HG02943 (cell line): ENCODE data around the gene WDR1.

Experiments used
- ATAC-seq: cut with Tn5 transposase; IDR thresholded peaks from one replicate; pipeline ENCODE4 v1.9.1; 2021; ENCODE audit warnings: mild to moderate bottlenecking, low read depth, moderate library complexity; ENCODE audit not compliant: unreplicated experiment

The WDR1 gene

DNA sequence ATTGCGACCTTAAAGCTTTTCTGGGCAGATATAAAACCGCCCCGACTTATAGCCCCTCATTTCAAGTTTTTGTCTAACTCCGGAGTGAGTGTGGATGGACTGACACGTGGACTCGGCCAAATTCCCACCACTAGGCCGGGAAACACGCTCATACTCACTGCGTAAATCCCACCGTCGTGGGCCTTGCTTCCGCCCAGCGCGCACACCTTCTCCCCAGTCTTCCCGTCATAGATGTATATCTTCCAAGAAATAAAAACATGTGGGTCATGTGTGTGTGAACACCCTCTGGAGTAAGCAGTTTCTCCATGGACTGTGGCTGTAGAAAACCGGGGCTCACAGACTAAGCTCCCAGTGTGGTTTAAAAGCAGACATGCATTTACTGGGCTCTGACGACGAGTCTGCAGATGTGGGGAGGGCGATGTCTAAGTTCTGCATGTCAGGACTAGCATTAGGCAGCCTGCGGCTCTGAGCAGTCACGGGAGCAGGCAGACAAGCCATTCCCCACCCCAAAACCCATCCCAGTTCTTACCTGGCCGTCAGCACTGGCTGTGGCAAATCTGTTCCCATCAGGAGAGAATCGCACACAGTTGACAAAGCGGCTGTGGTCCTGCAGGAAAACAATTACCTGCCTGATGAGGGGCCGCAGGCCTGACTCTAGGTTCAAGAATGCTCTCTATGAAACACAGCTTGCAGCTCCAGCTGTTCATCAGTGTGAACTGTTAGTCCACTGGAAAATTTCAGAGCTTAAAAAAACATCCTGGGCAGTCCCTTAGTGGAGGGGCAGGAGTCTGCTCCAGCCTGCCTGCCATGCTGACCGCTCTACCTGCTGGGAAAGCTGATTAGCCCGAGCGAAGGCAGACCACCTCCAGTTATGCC, 28.2 kb downstream of the WDR1 start:
- ATAC-seq: no peak

GRCh38 chr4:10087152-10087791, 29.3 kb downstream of the WDR1 start:
- no peak for ATAC-seq

GRCh38 chr4:10086506-10087120, 30.0 kb downstream of the WDR1 start:
- ATAC-seq: no peak

GRCh38 chr4:10085828-10086505, 30.6 kb downstream of the WDR1 start:
- no peak for ATAC-seq

- ATAC-seq: no peak
Measured at GRCh38 chr4:10085386-10085785, 31.2 kb downstream of the WDR1 start.

DNA sequence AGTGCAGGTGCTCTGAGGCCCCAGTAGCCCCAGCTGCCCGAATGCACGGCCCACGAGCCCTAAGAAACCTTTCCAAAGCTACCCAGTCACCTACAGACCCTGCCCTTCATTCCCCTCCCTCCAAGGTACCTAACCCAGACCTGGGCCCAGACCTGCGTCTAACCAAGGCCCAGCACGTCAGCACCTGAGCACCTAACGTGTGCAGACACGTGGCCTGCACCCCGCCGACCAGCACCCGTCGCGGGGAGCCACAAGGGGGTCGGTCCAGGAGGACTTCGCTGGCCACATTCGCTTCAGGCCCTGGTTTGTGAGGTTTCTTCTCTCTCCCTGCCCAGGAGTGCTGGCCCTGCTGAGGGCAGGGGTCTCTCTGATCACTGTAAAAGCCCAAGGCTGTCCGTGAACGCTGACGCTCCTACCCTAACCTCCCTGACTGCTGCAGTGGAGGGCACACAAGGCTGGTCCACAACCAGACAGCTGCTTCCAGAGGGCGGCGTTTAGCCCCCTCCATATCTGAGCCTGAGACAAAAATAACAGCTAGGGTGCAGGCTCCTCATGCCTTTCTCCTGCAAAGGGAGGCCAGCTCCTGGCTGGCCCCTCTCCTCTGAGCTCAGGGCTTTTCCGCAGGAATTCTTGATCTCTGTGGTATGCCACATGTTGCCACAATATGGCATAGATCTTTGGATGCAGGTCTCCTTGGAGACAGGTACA, 31.8 kb downstream of the WDR1 start:
- ATAC-seq: no peak

DNA sequence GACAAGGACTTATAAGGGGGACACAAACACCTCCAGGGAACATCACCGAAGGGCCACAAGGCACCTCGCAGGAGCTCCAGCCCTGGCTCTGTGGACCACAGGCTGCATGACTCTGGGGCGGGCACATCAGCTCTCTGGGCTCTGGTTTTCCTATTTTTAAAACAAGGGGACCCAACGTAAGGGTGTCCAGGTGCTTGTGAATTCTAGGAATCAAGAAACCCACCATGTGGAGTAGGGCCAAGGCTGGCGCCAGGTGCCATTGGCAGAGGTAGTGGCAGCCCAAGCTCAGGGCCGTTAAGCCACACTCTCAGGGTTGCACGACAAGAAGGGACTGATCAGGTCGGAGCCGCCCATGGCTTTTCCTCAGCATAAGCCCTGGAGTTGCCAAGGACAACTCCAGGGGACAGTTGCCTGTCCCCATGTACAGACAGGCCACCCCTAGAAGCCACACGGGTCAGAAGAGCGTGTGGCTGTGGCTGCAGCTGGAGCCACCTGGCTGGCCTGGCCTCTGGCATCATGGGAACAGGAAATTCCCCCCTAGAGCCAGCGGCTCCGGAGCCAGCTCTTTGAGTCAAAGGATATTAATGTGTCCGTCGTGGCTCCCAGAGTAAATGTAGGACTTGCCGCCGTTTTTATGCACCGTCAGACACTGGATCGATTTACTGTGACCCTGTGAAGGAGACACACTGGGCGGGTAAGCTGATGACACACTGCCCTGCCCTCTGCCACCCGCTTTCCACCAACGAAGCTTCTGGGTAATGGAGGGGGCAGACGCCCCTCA, 32.5 kb downstream of the WDR1 start:
- no peak for ATAC-seq

GRCh38 chr4:10083331-10083771, 33.2 kb downstream of the WDR1 start:
- ATAC-seq: no peak

GRCh38 chr4:10082459-10083272, 33.9 kb downstream of the WDR1 start:
- ATAC-seq: no peak

DNA sequence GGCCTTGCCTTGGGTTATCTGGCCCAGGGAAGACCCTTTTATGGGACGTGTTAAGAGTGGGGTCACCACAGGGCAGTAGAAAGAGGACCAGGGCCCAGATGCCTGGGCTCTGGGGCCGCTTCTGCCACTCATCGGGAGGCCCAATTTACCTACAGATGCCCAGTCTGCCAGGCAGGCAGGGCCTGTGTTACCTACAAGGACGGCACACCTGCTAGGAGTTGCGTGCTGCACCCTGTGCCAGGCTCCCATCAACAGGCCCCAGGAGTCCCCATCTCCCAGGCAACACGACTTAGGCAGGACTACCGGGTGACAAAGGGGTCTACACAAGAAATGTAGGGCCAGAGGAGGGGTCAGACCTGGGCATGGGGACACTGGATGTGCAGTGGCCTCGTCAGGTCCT, 34.6 kb downstream of the WDR1 start:
- ATAC-seq: no peak

DNA sequence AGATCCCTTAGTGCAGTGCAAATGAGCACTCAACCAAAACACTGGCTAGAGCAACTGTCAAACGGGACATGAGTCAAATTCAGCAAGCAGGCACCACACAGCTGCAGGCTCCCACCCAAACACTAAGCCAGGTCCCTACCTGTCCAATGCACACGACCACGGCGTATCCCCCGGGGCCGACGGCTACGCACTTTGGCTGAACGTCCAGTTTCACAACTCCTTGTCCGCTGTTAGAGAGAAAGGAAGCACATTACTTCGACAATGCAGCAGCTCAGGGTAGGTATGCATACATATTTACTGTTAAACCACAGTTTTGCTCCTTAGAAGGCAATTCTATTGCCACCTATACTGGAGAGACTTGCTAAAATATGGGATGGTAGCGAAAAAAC, 35.4 kb downstream of the WDR1 start:
- no peak for ATAC-seq

GRCh38 chr4:10080589-10081217, 35.9 kb downstream of the WDR1 start:
- ATAC-seq: no peak

- no peak for ATAC-seq
Measured at GRCh38 chr4:10079912-10080588, 36.5 kb downstream of the WDR1 start.

- ATAC-seq: no peak
Measured at GRCh38 chr4:10079256-10079655, 37.3 kb downstream of the WDR1 start.

DNA sequence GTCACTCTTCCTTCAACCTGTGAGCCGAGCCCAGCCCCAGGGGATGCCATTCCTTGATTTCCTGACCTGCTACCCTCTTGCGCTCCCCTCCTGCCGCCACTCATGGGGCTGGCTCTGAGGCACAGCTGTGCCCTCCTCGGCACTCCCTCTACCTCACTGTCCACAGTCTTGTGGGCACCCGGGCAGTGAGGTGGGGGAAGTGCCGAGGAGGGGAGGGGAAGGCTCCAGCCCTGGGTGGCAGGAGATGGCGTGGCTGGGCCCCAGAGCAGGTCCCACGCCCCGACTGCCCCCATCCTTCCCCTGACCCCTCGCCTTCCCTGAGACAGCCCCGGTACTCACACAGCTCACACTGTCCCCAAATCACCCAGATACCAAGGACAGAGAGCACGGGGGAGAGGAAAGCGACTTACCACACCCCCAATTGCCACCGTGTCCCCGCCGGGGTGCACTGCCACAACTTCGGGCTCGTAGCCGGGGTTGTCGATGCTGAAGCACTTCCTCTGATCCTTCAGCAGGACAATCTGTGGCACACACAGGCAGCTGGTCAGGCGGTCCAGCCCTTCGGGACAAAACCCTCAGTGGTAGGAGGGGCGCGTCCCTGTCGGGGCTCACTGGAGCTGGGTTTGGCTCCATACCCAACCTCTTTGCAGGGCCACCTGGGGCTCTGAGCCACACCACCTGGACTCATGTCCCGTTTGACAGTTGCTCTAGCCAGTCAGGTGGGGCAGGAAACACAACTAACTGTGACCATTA, 37.9 kb downstream of the WDR1 start:
- ATAC-seq: no peak

DNA sequence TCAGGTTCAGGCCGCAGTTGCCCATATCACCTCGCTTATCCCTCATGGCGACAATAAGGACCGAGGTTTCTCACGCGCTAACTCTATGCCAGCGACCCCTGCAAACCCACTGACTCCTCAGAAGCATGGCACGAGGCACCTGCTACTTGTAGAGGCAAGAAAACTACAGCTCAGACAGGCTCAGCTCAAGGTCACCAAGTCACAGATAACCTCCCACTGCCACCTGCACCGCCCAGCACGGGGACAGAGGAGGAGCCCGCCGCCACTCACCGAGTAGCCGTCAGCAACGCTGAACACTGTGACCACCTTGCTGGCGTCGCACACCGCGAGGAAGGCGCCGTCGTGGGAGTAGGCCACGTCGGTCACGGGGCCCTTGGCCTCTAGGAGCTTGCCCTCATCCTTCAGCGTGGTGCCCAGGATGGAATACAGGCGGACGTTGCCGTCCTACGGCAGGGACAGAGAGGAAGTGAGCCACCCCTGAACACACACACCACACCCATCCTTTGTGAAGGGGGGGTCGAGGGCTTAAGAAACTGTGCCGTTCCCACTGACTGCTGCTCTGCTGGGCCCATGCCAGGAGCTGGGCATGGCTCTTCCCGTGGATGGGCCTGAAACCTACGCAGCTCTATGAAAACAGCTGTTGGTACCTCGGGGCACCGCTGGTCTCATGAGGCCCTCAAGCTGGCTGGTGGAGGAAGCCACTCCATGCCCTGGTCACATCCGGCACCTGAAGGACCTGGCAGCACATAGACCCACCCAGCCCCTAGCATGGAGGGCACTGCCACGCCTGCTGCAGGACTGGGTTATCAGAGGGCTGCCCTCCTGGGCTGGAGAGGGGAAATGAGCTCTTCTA, 38.9 kb downstream of the WDR1 start:
- ATAC-seq: no peak
